HepG2 (cell line): Measurements from ENCODE around the gene MACROD2. TPM values are rescaled to one million over a fixed set of nuclear protein-coding genes. Genes with fewer than 3 reads are reported as not detected.
"Not testable (repeated sequence)": the region's sequence is repeated elsewhere in the genome, so short reads cannot be mapped to it uniquely, and the experiment has no call there.

ENCODE experiments used
- ATAC-seq: fragments of 200-7000 bp; cut with Tn5 transposase; 3 replicates; pipeline ENCODE4 v1.9.1; 2020; ENCODE audit warnings: mild to moderate bottlenecking, moderate library complexity
- BruUV-seq: library from RNA; stranded (reverse); fragments of 400-500 nt; replicated peaks from 2 replicates; lab custom pipeline; 2021; lab: Mats Ljungman, UMichigan
- CTCF ChIA-PET: fragments of 300-600 bp; formaldehyde crosslinking; extraction: SDS; loops from one replicate; lab custom pipeline; 2021; ENCODE audit warnings: low total read pairs, inconsistent platforms, low intra/inter-chr PET ratio; lab: Yijun Ruan, JAX
- POLR2A ChIA-PET: fragments of 350-600 bp; sonication (Branson Sonifier 250); formaldehyde crosslinking; loops from one replicate; lab custom pipeline; 2020; ENCODE audit warnings: antibody characterized with exemption, inconsistent platforms; lab: Yijun Ruan, JAX
- DNase-seq: peaks from one replicate; pipeline ENCODE4 v3.0.0-alpha.2; 2015; ENCODE audit warnings: low spot score
- FAIRE-seq: peaks from 3 replicates; lab custom pipeline; 2011; peaks lifted over from hg19 to GRCh38; lab: Jason Lieb, UNC
- H2AFZ ChIP-seq: one replicate; pipeline ENCODE4 v1.6.1; 2011; ENCODE audit warnings: low read length, inconsistent platforms
- H3K27ac ChIP-seq: fragments of 300-600 bp; 3 replicates; pipeline ENCODE4 v1.8.0; 2011; ENCODE audit warnings: mixed run types, mild to moderate bottlenecking, mixed read lengths, low read length, inconsistent platforms; ENCODE audit not compliant: insufficient read depth; ENCODE audit errors: extremely low read length
- H3K27me3 ChIP-seq, 2 experiments: fragments of 200-600 bp in 1 of 2; 2 replicates in 1 of 2; 3 replicates in 1 of 2; pipeline versions ENCODE4 v1.6.0 to v1.8.0; 2011; ENCODE audit warnings: low read length in 2 of 2, mild to moderate bottlenecking in 2 of 2, moderate library complexity in 2 of 2, inconsistent platforms in 1 of 2; ENCODE audit not compliant: insufficient read depth in 2 of 2, control insufficient read depth in 1 of 2
- H3K36me3 ChIP-seq, 2 experiments: fragments of 200-600 bp in 1 of 2; replicated peaks in 1 of 2; 2 replicates in 1 of 2; 3 replicates in 1 of 2; pipeline versions ENCODE4 v1.5.1 to v1.8.0; 2011; ENCODE audit warnings: low read length in 2 of 2, inconsistent platforms in 1 of 2; ENCODE audit not compliant: insufficient read depth in 2 of 2, control insufficient read depth in 1 of 2
- H3K4me1 ChIP-seq: 2 replicates; pipeline ENCODE4 v1.5.1; 2012; ENCODE audit warnings: low read length, inconsistent platforms; ENCODE audit not compliant: insufficient read depth
- H3K4me2 ChIP-seq: 2 replicates; pipeline ENCODE4 v1.6.0; 2011; ENCODE audit warnings: low read depth, low read length, inconsistent platforms
- H3K4me3 ChIP-seq, 3 experiments: fragments of 200-600 bp in 1 of 3; sonication (generic), shearing (Covaris generic) in 1 of 3; replicated peaks in 1 of 3; 2 replicates each; pipeline ENCODE4 v1.5.1; 2011 to 2016; ENCODE audit warnings: low read length in 3 of 3, inconsistent platforms in 2 of 3, low read depth in 2 of 3, mild to moderate bottlenecking in 2 of 3, control low read depth in 1 of 3, mixed read lengths in 1 of 3; ENCODE audit not compliant: insufficient read depth in 1 of 3
- H3K79me2 ChIP-seq: one replicate; pipeline ENCODE4 v1.6.1; 2011; ENCODE audit warnings: low read length, inconsistent platforms; ENCODE audit not compliant: insufficient read depth
- H3K9ac ChIP-seq: 2 replicates; pipeline ENCODE4 v1.6.0; 2011; ENCODE audit warnings: mild to moderate bottlenecking, low read depth, low read length, inconsistent platforms; ENCODE audit not compliant: insufficient read depth
- H3K9me3 ChIP-seq: 2 replicates; pipeline ENCODE4 v1.5.1; 2012; ENCODE audit warnings: mild to moderate bottlenecking, low read length
- H4K20me1 ChIP-seq: 2 replicates; pipeline ENCODE4 v1.6.0; 2011; ENCODE audit warnings: inconsistent platforms, mild to moderate bottlenecking, low read length, moderate library complexity; ENCODE audit not compliant: insufficient read depth
- FIP1L1 ChIP-seq: fragments of 200-400 bp; formaldehyde crosslinking; IDR thresholded peaks from 2 replicates; pipeline ENCODE4 v1.6.1; 2018; ENCODE audit warnings: low read depth, mild to moderate bottlenecking, low read length, moderate library complexity, borderline replicate concordance; ENCODE audit not compliant: insufficient read depth
- MXI1 ChIP-seq: IDR thresholded peaks from 3 replicates; pipeline ENCODE4 v1.6.1; 2012; ENCODE audit warnings: low read depth, low read length, inconsistent platforms, borderline replicate concordance
- PAF1 ChIP-seq: IDR thresholded peaks from 2 replicates; pipeline ENCODE4 v1.6.1; 2016; ENCODE audit warnings: missing genetic modification reagents, missing compliant biosample characterization
- ZBTB3 ChIP-seq: sonication (generic); formaldehyde crosslinking; IDR thresholded peaks from 2 replicates; pipeline ENCODE4 v1.4.0; 2020; ENCODE audit warnings: low read depth, mild to moderate bottlenecking, moderate library complexity, missing genetic modification reagents, borderline replicate concordance
- ZBTB42 ChIP-seq: sonication (generic); formaldehyde crosslinking; IDR thresholded peaks from 2 replicates; pipeline ENCODE4 v1.5.0; 2020; ENCODE audit warnings: mild to moderate bottlenecking, missing genetic modification reagents
- ZNF782 ChIP-seq: sonication (generic); formaldehyde crosslinking; IDR thresholded peaks from 2 replicates; pipeline ENCODE4 v1.4.0; 2020; ENCODE audit warnings: missing genetic modification reagents, mild to moderate bottlenecking, borderline replicate concordance
- ZNF891 ChIP-seq: sonication (generic); formaldehyde crosslinking; IDR thresholded peaks from 2 replicates; pipeline ENCODE4 v1.5.0; 2020; ENCODE audit warnings: mild to moderate bottlenecking, missing genetic modification reagents
- WGBS: methylation state at CpG from one replicate; pipeline ENCODE4 v1.1.6; 2017; ENCODE audit warnings: low lambda C conversion rate; 5-methylcytosine and 5-hydroxymethylcytosine counted together
- in situ Hi-C: cut with HindIII; loops from 2 replicates; pipeline ENCODE4 v1.10.0; 2017; ENCODE audit warnings: low pct_unique_long_range_greater_than_20kb; ENCODE audit not compliant: extremely low pct_ligation_motif_present
- intact Hi-C: fragments of 100-400 bp; cut with micrococcal nuclease; formaldehyde crosslinking; loops from one replicate; pipeline ENCODE4 v1.10.0; 2022; ENCODE audit not compliant: unreplicated experiment
- polyA plus RNA-seq, 8 experiments: library from polyadenylated mRNA; depleted of rRNA in 3 of 8; stranded (reverse) in 7 of 8; unstranded in 1 of 8; fragments of >200 nt; fragmentation: Illumina TruSeq in 4 of 8; extraction: Trizol in 4 of 8; gene quantifications; 2 replicates each; pipeline versions ENCODE4 v1.2.1 to v1.2.3, GENCODE V29; 2011 to 2016; ENCODE audit warnings: low read depth in 4 of 8, missing spikeins in 1 of 8, mixed read lengths in 1 of 8; ENCODE audit not compliant: insufficient read depth in 1 of 8
- total RNA-seq, 5 experiments: library from RNA; depleted of rRNA; stranded (reverse); fragments of >200 nt; fragmentation: Illumina TruSeq; extraction: Trizol; gene quantifications; 2 replicates each; pipeline ENCODE4 v1.2.3, GENCODE V29; 2016; ENCODE audit warnings: low read depth in 1 of 5
- TF ChIP-seq, protein P1 (sequence below): sonication (generic); formaldehyde crosslinking; IDR thresholded peaks from 2 replicates; pipeline ENCODE4 v1.4.0; 2020; ENCODE audit warnings: missing genetic modification reagents, borderline replicate concordance

The MACROD2 gene
- total and polyA plus RNA-seq, 2 of the 13 experiments (the other 11 are each of a cell fraction or from before 2014, with no cell fraction given) = 0.13 to 0.51 TPM

DNA sequence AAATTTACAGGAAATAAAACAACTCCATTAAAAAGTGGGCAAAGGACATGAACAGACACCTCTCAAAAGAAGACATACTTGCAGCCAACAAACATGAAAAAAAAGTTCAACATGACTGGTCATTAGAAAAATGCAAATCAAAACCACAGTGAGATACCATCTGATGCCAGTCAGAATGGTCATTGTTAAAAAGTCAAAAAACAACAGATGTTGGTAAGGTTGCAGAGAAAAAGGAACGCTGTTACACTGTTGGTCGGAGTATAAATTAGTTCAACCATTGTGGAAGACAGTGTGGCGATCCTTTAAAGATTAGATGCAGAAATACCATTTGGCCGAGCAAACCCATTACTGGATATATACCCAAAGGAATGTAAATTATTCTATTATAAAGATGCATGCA is 1200.1 kb downstream of the MACROD2 start (continued):
- TF ChIP-seq, protein P1, sequence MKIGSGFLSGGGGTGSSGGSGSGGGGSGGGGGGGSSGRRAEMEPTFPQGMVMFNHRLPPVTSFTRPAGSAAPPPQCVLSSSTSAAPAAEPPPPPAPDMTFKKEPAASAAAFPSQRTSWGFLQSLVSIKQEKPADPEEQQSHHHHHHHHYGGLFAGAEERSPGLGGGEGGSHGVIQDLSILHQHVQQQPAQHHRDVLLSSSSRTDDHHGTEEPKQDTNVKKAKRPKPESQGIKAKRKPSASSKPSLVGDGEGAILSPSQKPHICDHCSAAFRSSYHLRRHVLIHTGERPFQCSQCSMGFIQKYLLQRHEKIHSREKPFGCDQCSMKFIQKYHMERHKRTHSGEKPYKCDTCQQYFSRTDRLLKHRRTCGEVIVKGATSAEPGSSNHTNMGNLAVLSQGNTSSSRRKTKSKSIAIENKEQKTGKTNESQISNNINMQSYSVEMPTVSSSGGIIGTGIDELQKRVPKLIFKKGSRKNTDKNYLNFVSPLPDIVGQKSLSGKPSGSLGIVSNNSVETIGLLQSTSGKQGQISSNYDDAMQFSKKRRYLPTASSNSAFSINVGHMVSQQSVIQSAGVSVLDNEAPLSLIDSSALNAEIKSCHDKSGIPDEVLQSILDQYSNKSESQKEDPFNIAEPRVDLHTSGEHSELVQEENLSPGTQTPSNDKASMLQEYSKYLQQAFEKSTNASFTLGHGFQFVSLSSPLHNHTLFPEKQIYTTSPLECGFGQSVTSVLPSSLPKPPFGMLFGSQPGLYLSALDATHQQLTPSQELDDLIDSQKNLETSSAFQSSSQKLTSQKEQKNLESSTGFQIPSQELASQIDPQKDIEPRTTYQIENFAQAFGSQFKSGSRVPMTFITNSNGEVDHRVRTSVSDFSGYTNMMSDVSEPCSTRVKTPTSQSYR = no peak
- TF ChIP-seq FIP1L1 (no peak), PAF1 (CRISPR knock-in tag) (no peak)

DNA sequence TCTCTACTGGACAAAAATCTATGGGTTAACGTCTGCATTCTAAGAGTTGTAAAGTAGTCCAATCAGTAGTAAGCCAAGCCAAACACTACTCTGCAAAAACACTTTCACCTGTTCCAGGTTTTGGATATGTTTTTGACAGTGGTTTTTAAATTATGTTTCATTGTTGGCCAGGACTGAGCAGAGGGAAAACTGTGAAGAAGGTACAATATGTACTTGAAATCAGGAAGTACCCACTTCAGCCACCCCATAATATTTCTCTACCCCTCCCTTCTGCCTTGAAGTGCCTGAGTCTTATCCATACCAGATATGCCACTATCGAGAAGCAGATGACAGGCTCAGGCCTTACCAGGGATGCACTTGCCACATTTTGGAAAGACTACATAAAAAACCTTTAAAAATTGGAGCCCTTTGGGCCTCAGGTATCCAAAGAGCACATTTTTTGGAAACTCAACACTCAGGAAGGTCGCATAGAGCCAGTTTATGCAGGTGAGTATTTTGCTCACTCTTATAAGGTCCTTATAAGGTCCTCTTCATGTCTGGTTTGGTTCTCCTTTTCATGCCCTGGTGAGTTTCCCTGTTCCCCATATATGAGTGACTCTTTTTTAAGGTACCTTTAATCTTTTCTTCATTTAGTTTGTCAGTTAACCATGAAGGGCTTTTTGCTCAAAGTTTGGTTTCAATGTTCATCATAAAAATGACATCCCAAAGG is 1201.4 kb downstream of the MACROD2 start:
- H3K27ac ChIP-seq = no peak overlapping the region
- no peaks in the 10 kb centered on the region for H3K79me2 ChIP-seq
- no peaks in the 10 kb centered on the region for H3K4me1 ChIP-seq
- ATAC-seq (no peak), DNase-seq (no peak), FAIRE-seq (no peak)
- no peak overlapping the region for H3K4me2 ChIP-seq
- no peaks in the 10 kb centered on the region for H3K27me3 ChIP-seq
- BruUV-seq = no TSS peak
- no peaks in the 10 kb centered on the region for H3K9me3 ChIP-seq
- 18% methylated on average over 3 of the region's 3 CpGs for WGBS
- POLR2A ChIA-PET = no interaction called here
- H3K9ac ChIP-seq = no peak overlapping the region
- no peaks in the 10 kb centered on the region for H4K20me1 ChIP-seq
- H3K36me3 ChIP-seq = no peaks in the 10 kb centered on the region
- no peak overlapping the region for H3K4me3 ChIP-seq
- CTCF ChIA-PET = no interaction called here
- intact Hi-C loops = no loop called here
- H2AFZ ChIP-seq = no peak overlapping the region
- TF ChIP-seq ZBTB3 (CRISPR knock-in tag) (no peak), ZNF891 (CRISPR knock-in tag) (no peak), ZBTB42 (CRISPR knock-in tag) (no peak), MXI1 (no peak), ZNF782 (CRISPR knock-in tag) (no peak)
- in situ Hi-C loops = no loop called here

DNA sequence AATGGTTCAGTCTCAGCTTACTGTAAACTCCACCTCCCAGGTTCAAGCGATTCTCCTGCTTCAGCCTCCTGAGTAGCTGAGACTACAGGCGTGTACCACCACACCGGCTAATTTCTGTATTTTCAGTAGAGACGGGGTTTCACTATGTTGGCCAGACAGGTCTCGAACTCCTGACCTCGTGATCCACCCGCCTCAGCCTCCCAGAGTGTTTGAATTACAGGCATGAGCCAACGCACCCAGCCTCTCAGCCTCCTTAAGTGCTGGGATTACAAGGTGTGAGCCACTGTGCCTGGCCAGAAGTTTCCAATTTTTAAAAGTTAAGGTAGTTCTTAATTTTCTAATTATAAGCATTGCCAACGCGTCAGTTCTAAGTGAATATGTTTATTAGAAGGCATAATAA is 1202.7 kb downstream of the MACROD2 start:
- POLR2A ChIA-PET, H3K9me3 ChIP-seq, intact Hi-C loops, H3K4me3 ChIP-seq, H3K27me3 ChIP-seq, H3K9ac ChIP-seq, H3K4me1 ChIP-seq, H3K4me2 ChIP-seq, H2AFZ ChIP-seq, BruUV-seq, H4K20me1 ChIP-seq, ATAC-seq, DNase-seq, FAIRE-seq, CTCF ChIA-PET, H3K27ac ChIP-seq, in situ Hi-C loops, H3K36me3 ChIP-seq, H3K79me2 ChIP-seq: not testable (repeated sequence)
- 62% methylated on average over 10 of the region's 10 CpGs for WGBS
